ENCODE data around the gene GALNT2. TPM values are rescaled to one million over a fixed set of nuclear protein-coding genes. Genes with fewer than 3 reads are reported as not detected.

The GALNT2 gene
- total and polyA plus RNA-seq, 12 donors = 9.7 to 35.1 (median 25.8) TPM

- H3K27ac ChIP-seq = no peak overlapping the region
- no peaks in the 10 kb centered on the region for H3K9me3 ChIP-seq
- 74 to 86% methylated on average over 4 of the region's 4 CpGs for WGBS, 2 donors
- intact Hi-C loops (cut with DNase I) = loop anchor here in 1 of 10 donors (10.0 kb wide), 1 partner anchor 417 kb away; no protein-coding TSS in a partner anchor
- TF ChIP-seq CTCF (IDR thresholded peaks at IDR 0.05) = no peak
- H3K36me3 ChIP-seq = peaks cover 0 to 11% (median 0%) of the 10 kb centered on the region in 9 donors
- H3K27me3 ChIP-seq = no peaks in the 10 kb centered on the region
- H3K4me1 ChIP-seq = peaks cover 11 to 81% (median 55%) of the 10 kb centered on the region in 9 donors
- ATAC-seq (no peak), DNase-seq (no peak)
- no peak overlapping the region for H3K4me3 ChIP-seq
These were observed 15.2 kb downstream of the GALNT2 start for GRCh38 chr1:230082211-230082610.

GRCh38 chr1:230083053-230083452 is 16.0 kb downstream of the GALNT2 start:
- DNase-seq (no peak), ATAC-seq (no peak)
- intact Hi-C loops (cut with DNase I) = loop anchor here in 1 of 10 donors (10.0 kb wide), 1 partner anchor 418 kb away; no protein-coding TSS in a partner anchor
- Histone ChIP-seq H3K4me1 (peaks cover 11 to 79% (median 62%) of the 10 kb centered on the region in 9 donors), H3K36me3 (peaks cover 0 to 11% (median 0%) of the 10 kb centered on the region in 9 donors), H3K27me3 (no peaks in the 10 kb centered on the region), H3K27ac (no peak overlapping the region), H3K9me3 (no peaks in the 10 kb centered on the region), H3K4me3 (no peak overlapping the region)
- WGBS, 2 donors = 99% methylated on average over 9 of the region's 9 CpGs
- no peak for TF ChIP-seq CTCF (IDR thresholded peaks at IDR 0.05)

- no peak for TF ChIP-seq CTCF (IDR thresholded peaks at IDR 0.05)
- peaks cover 0 to 11% (median 0%) of the 10 kb centered on the region in 9 donors for H3K36me3 ChIP-seq
- H3K4me3 ChIP-seq = no peak overlapping the region
- intact Hi-C loops (cut with DNase I) = loop anchor here in 1 of 10 donors (10.0 kb wide), 1 partner anchor 419 kb away; no protein-coding TSS in a partner anchor
- 91 to 92% methylated on average over 10 of the region's 10 CpGs for WGBS, 2 donors
- no peak for DNase-seq
- H3K27me3 ChIP-seq = no peaks in the 10 kb centered on the region
- no peak for ATAC-seq
- H3K9me3 ChIP-seq = no peaks in the 10 kb centered on the region
- peaks cover 11 to 71% (median 55%) of the 10 kb centered on the region in 9 donors for H3K4me1 ChIP-seq
- peak overlapping the region in 3 of 10 donors; percentile 34 to 74 (median 41) for H3K27ac ChIP-seq
These were observed 16.8 kb downstream of the GALNT2 start for GRCh38 chr1:230083746-230084407.

GRCh38 chr1:230084408-230085177 is 17.6 kb downstream of the GALNT2 start:
- Histone ChIP-seq H3K4me1 (peaks cover 10 to 68% (median 50%) of the 10 kb centered on the region in 9 donors), H3K27ac (peak overlapping the region in 4 of 10 donors; percentile 21 to 74 (median 38)), H3K9me3 (no peaks in the 10 kb centered on the region), H3K27me3 (no peaks in the 10 kb centered on the region), H3K36me3 (peaks cover 0 to 17% (median 0%) of the 10 kb centered on the region in 9 donors), H3K4me3 (no peak overlapping the region)
- WGBS, 2 donors = 61 to 84% methylated on average over 9 of the region's 9 CpGs
- ATAC-seq (peak in 5 of 8 donors; percentile 9 to 80 (median 31)), DNase-seq (peak in 1 of 2 donors; percentile 31)
- TF ChIP-seq CTCF (IDR thresholded peaks at IDR 0.05) = no peak
- intact Hi-C loops (cut with DNase I) = loop anchor here in 1 of 10 donors (10.0 kb wide), 1 partner anchor 420 kb away; no protein-coding TSS in a partner anchor

All from heart right ventricle (tissue), 16 donors.